ENCODE data around the gene MATK. TPM values are rescaled to one million over a fixed set of nuclear protein-coding genes. Genes with fewer than 3 reads are reported as not detected.

The MATK gene
- total RNA-seq, 2 donors from 2014 or later, result 5.4 to 6.4 TPM

GRCh38 chr19:3831601-3832000 is 45.4 kb upstream of the MATK start:
- no peak for ATAC-seq (ENCODE audit: insufficient number of reproducible peaks, low FRiP score, low read depth)
- H3K4me1 ChIP-seq (ENCODE audit: control insufficient read depth in 1 of 2, low read depth in 2 of 2), result no peaks in the 10 kb centered on the region

GRCh38 chr19:3830621-3831589 is 44.7 kb upstream of the MATK start:
- ATAC-seq (ENCODE audit: insufficient number of reproducible peaks, low FRiP score, low read depth), result no peak
- TF ChIP-seq CTCF (IDR thresholded peaks at IDR 0.05), result no peak
- Histone ChIP-seq H3K9me3 (no peaks in the 10 kb centered on the region), H3K36me3 (no peaks in the 10 kb centered on the region), H3K4me1 (ENCODE audit: control insufficient read depth in 1 of 2, low read depth in 2 of 2) (no peaks in the 10 kb centered on the region), H3K4me3 (no peak overlapping the region), H3K27me3 (replicated peaks; ENCODE audit: insufficient read depth) (no peaks in the 10 kb centered on the region), H3K27ac (no peak overlapping the region)
- no peak for DNase-seq (ENCODE audit: low spot score)

More at GRCh38 chr19:3831601-3832000, 45.4 kb upstream of the MATK start:
- H3K27ac ChIP-seq, result no peak overlapping the region
- H3K9me3 ChIP-seq, result no peaks in the 10 kb centered on the region
- no peaks in the 10 kb centered on the region for H3K27me3 ChIP-seq (replicated peaks; ENCODE audit: insufficient read depth)
- DNase-seq (ENCODE audit: low spot score), result no peak
- H3K36me3 ChIP-seq, result no peaks in the 10 kb centered on the region
- no peak overlapping the region for H3K4me3 ChIP-seq
- no peak for TF ChIP-seq CTCF (IDR thresholded peaks at IDR 0.05)

- no peaks in the 10 kb centered on the region for H3K4me1 ChIP-seq (ENCODE audit: control insufficient read depth in 1 of 2, low read depth in 2 of 2)
- H3K36me3 ChIP-seq, result no peaks in the 10 kb centered on the region
- H3K27me3 ChIP-seq (replicated peaks; ENCODE audit: insufficient read depth), result no peaks in the 10 kb centered on the region
- no peak overlapping the region for H3K4me3 ChIP-seq
- no peaks in the 10 kb centered on the region for H3K9me3 ChIP-seq
- DNase-seq (ENCODE audit: low spot score) (no peak), ATAC-seq (ENCODE audit: insufficient number of reproducible peaks, low FRiP score, low read depth) (no peak)
- no peak overlapping the region for H3K27ac ChIP-seq
- TF ChIP-seq CTCF (IDR thresholded peaks at IDR 0.05), result no peak
Measured at GRCh38 chr19:3827306-3827705, 41.1 kb upstream of the MATK start.

GRCh38 chr19:3826163-3826562 is 40.0 kb upstream of the MATK start:
- H3K27ac ChIP-seq, result no peak overlapping the region
- DNase-seq (ENCODE audit: low spot score), result no peak
- no peaks in the 10 kb centered on the region for H3K4me1 ChIP-seq (ENCODE audit: control insufficient read depth in 1 of 2, low read depth in 2 of 2)
- ATAC-seq (ENCODE audit: insufficient number of reproducible peaks, low FRiP score, low read depth), result no peak
- H3K4me3 ChIP-seq, result no peak overlapping the region
- no peaks in the 10 kb centered on the region for H3K36me3 ChIP-seq
- no peak for TF ChIP-seq CTCF (IDR thresholded peaks at IDR 0.05)
- no peaks in the 10 kb centered on the region for H3K27me3 ChIP-seq (replicated peaks; ENCODE audit: insufficient read depth)
- H3K9me3 ChIP-seq, result no peaks in the 10 kb centered on the region

GRCh38 chr19:3825286-3825956 is 39.2 kb upstream of the MATK start:
- ATAC-seq (ENCODE audit: insufficient number of reproducible peaks, low FRiP score, low read depth), result no peak
- Histone ChIP-seq H3K4me3 (no peak overlapping the region), H3K4me1 (ENCODE audit: control insufficient read depth in 1 of 2, low read depth in 2 of 2) (no peaks in the 10 kb centered on the region), H3K27ac (no peak overlapping the region), H3K27me3 (replicated peaks; ENCODE audit: insufficient read depth) (no peaks in the 10 kb centered on the region), H3K36me3 (no peaks in the 10 kb centered on the region), H3K9me3 (no peaks in the 10 kb centered on the region)
- no peak for DNase-seq (ENCODE audit: low spot score)
- no peak for TF ChIP-seq CTCF (IDR thresholded peaks at IDR 0.05)

Measured in thoracic aorta (tissue), 2 donors.